CD14-positive monocyte (primary cell): Measurements from ENCODE around the gene SFI1. TPM values are rescaled to one million over a fixed set of nuclear protein-coding genes. Genes with fewer than 3 reads are reported as not detected.
A peak's percentile ranks its signal among the peaks of the same experiment; 100 is the strongest.
"Not testable (repeated sequence)": the region's sequence is repeated elsewhere in the genome, so short reads cannot be mapped to it uniquely, and the experiment has no call there.

Source experiments
- DNase-seq, 3 donors: peaks; one replicate each; pipeline ENCODE4 v3.0.0-alpha.2; 2011 to 2022
- H2AFZ ChIP-seq: 2 replicates; pipeline ENCODE4 v1.6.0; 2012; ENCODE audit warnings: mild to moderate bottlenecking, low read depth, low read length, inconsistent platforms; ENCODE audit not compliant: insufficient read depth, poor library complexity, severe bottlenecking
- H3K27ac ChIP-seq, 2 donors: 1 replicate in 1 of 2; 2 replicates in 1 of 2; pipeline ENCODE4 v1.5.1; 2012 to 2013; ENCODE audit warnings: low read length in 2 of 2, control low read depth in 1 of 2, inconsistent platforms in 1 of 2, low read depth in 1 of 2, mild to moderate bottlenecking in 1 of 2
- H3K27me3 ChIP-seq, 2 donors: one replicate each; pipeline versions ENCODE4 v1.6.0 to v1.6.1; 2011 to 2013; ENCODE audit warnings: low read length in 2 of 2; ENCODE audit not compliant: control insufficient read depth in 2 of 2, insufficient read depth in 2 of 2
- H3K36me3 ChIP-seq, 2 donors: replicated peaks in 1 of 2; 1 replicate in 1 of 2; 2 replicates in 1 of 2; pipeline versions ENCODE4 v1.5.1 to v1.6.1; 2012 to 2013; ENCODE audit warnings: low read length in 2 of 2, control low read depth in 1 of 2, inconsistent platforms in 1 of 2, mild to moderate bottlenecking in 1 of 2; ENCODE audit not compliant: insufficient read depth in 2 of 2, control insufficient read depth in 1 of 2
- H3K4me1 ChIP-seq, 2 donors: 1 replicate in 1 of 2; 2 replicates in 1 of 2; pipeline versions ENCODE4 v1.5.1 to v1.6.1; 2012 to 2013; ENCODE audit warnings: low read length in 2 of 2, control low read depth in 1 of 2, inconsistent platforms in 1 of 2, mild to moderate bottlenecking in 1 of 2, moderate library complexity in 1 of 2; ENCODE audit not compliant: insufficient read depth in 2 of 2, control insufficient read depth in 1 of 2
- H3K4me2 ChIP-seq: replicated peaks from 2 replicates; pipeline ENCODE3; 2012; ENCODE audit warnings: low read length, moderate library complexity, mild to moderate bottlenecking; ENCODE audit not compliant: poor library complexity, severe bottlenecking; ENCODE audit errors: extremely low read depth
- H3K4me3 ChIP-seq, 3 experiments: fragments of 200-600 bp in 1 of 3; sonication (generic) in 1 of 3; replicated peaks in 1 of 3; 1 replicate in 2 of 3; 2 replicates in 1 of 3; pipeline ENCODE4 v1.5.1; 2011 to 2013; ENCODE audit warnings: low read length in 3 of 3, mild to moderate bottlenecking in 3 of 3, control low read depth in 2 of 3, low read depth in 2 of 3, inconsistent platforms in 1 of 3, moderate library complexity in 1 of 3
- H3K79me2 ChIP-seq: 2 replicates; pipeline ENCODE4 v1.6.0; 2012; ENCODE audit warnings: mild to moderate bottlenecking, control low read depth, inconsistent platforms, low read length, moderate library complexity; ENCODE audit not compliant: insufficient read depth
- H3K9ac ChIP-seq: 2 replicates; pipeline ENCODE4 v1.6.0; 2017; ENCODE audit warnings: low read length, mild to moderate bottlenecking; ENCODE audit not compliant: insufficient read depth, poor library complexity, severe bottlenecking
- H3K9me3 ChIP-seq, 2 donors: replicated peaks in 1 of 2; 1 replicate in 1 of 2; 2 replicates in 1 of 2; pipeline versions ENCODE4 v1.5.1 to v1.6.1; 2012 to 2013; ENCODE audit warnings: low read length in 2 of 2, control low read depth in 1 of 2; ENCODE audit not compliant: control insufficient read depth in 1 of 2, insufficient read depth in 1 of 2
- H4K20me1 ChIP-seq: 2 replicates; pipeline ENCODE4 v1.6.0; 2012; ENCODE audit warnings: mild to moderate bottlenecking, low read length, control low read depth, moderate library complexity; ENCODE audit not compliant: insufficient read depth
- H3K27ac Mint-ChIP-seq, 7 donors: one replicate each; pipeline ENCODE4 v1.8.0; 2020; ENCODE audit warnings: mild to moderate bottlenecking in 7 of 7, mixed read lengths in 7 of 7, moderate library complexity in 6 of 7, inconsistent platforms in 2 of 7
- H3K27me3 Mint-ChIP-seq, 3 donors: one replicate each; pipeline ENCODE4 v1.8.0; 2021 to 2022; ENCODE audit warnings: low read depth in 3 of 3, mild to moderate bottlenecking in 3 of 3, mixed read lengths in 3 of 3, moderate library complexity in 3 of 3, inconsistent platforms in 1 of 3
- H3K36me3 Mint-ChIP-seq, 2 donors: one replicate each; pipeline ENCODE4 v1.8.0; 2020; ENCODE audit warnings: mixed read lengths in 2 of 2, inconsistent platforms in 1 of 2, mild to moderate bottlenecking in 1 of 2
- H3K4me1 Mint-ChIP-seq: one replicate; pipeline ENCODE4 v1.8.0; 2020; ENCODE audit warnings: mild to moderate bottlenecking, mixed read lengths
- H3K4me3 Mint-ChIP-seq, 2 donors: one replicate each; pipeline ENCODE4 v1.8.0; 2020; ENCODE audit warnings: mild to moderate bottlenecking in 2 of 2, mixed read lengths in 2 of 2, moderate library complexity in 1 of 2
- H3K9me3 Mint-ChIP-seq, 7 donors: one replicate each; pipeline ENCODE4 v1.8.0; 2020 to 2022; ENCODE audit warnings: mixed read lengths in 7 of 7, mild to moderate bottlenecking in 6 of 7, moderate library complexity in 6 of 7, inconsistent platforms in 2 of 7
- CTCF ChIP-seq: fragments of 200-600 bp; IDR thresholded peaks from one replicate; pipeline ENCODE4 v1.8.0; 2022; ENCODE audit warnings: antibody characterized with exemption, mild to moderate bottlenecking
- WGBS: methylation state at CpG from one replicate; pipeline ENCODE4 v1.1.5; 2013; ENCODE audit warnings: missing lambda C conversion rate; ENCODE audit not compliant: insufficient coverage; 5-methylcytosine and 5-hydroxymethylcytosine counted together
- intact Hi-C, 2 donors: fragments of 100-400 bp; cut with micrococcal nuclease; formaldehyde crosslinking; loops; one replicate each; pipeline versions ENCODE4 v1.15.0 to v1.15.1; 2023
- polyA plus RNA-seq, 3 donors: library from polyadenylated mRNA; depleted of rRNA in 1 of 3; unstranded in 2 of 3; stranded (reverse) in 1 of 3; fragments of 300-500 nt in 2 of 3; fragments of >200 nt in 1 of 3; fragmentation: Illumina TruSeq in 2 of 3; gene quantifications; 1 replicate in 2 of 3; 2 replicates in 1 of 3; pipeline ENCODE4 v1.2.3, GENCODE V29; 2012 to 2021

Gene SFI1
- polyA plus RNA-seq, 3 donors: 1.7 to 43.4 (median 3.6) TPM

GRCh38 chr22:31520051-31520450 lies 23.7 kb downstream of the SFI1 start:
- H3K36me3 ChIP-seq: peaks cover 5 to 11% of the 10 kb centered on the region in 2 donors
- no peaks in the 10 kb centered on the region for H3K79me2 ChIP-seq
- H2AFZ ChIP-seq: no peak overlapping the region
- H3K27me3 ChIP-seq: no peaks in the 10 kb centered on the region
- H4K20me1 ChIP-seq: no peaks in the 10 kb centered on the region
- intact Hi-C loops: no loop called here
- H3K9ac ChIP-seq: no peak overlapping the region
- H3K4me1 Mint-ChIP-seq: peaks cover 1% of the 10 kb centered on the region
- no peak overlapping the region for H3K4me2 ChIP-seq
- H3K27ac Mint-ChIP-seq: no peak overlapping the region
- H3K4me1 ChIP-seq: no peaks in the 10 kb centered on the region
- H3K4me3 Mint-ChIP-seq: no peak overlapping the region
- WGBS: 100% methylated on average over 1 of the region's 4 CpGs
- no peak for TF ChIP-seq CTCF
- no peak overlapping the region for H3K4me3 ChIP-seq
- peaks cover 0 to 2% (median 1%) of the 10 kb centered on the region in 3 donors for H3K27me3 Mint-ChIP-seq
- no peaks in the 10 kb centered on the region for H3K9me3 ChIP-seq
- H3K9me3 Mint-ChIP-seq: peaks cover 0 to 3% (median 1%) of the 10 kb centered on the region in 7 donors
- no peak for DNase-seq
- H3K36me3 Mint-ChIP-seq: peaks cover 17 to 34% of the 10 kb centered on the region in 2 donors
- no peak overlapping the region for H3K27ac ChIP-seq

GRCh38 chr22:31524132-31524531 lies 27.8 kb downstream of the SFI1 start:
- DNase-seq, H4K20me1 ChIP-seq, H3K36me3 ChIP-seq, H3K27me3 Mint-ChIP-seq, intact Hi-C loops, H3K27ac ChIP-seq, H3K79me2 ChIP-seq, H3K9me3 ChIP-seq, H3K4me2 ChIP-seq, H3K27me3 ChIP-seq, H3K4me3 Mint-ChIP-seq, H3K9me3 Mint-ChIP-seq, H3K4me3 ChIP-seq, H3K4me1 ChIP-seq, H3K9ac ChIP-seq, H2AFZ ChIP-seq: not testable (repeated sequence)
- H3K27ac Mint-ChIP-seq: peak overlapping the region in 2 of 7 donors; percentile 58 to 84
- WGBS: 96% methylated on average over 4 of the region's 5 CpGs
- peaks cover 17 to 43% of the 10 kb centered on the region in 2 donors for H3K36me3 Mint-ChIP-seq
- peaks cover 12% of the 10 kb centered on the region for H3K4me1 Mint-ChIP-seq
